GM23338 (cell line): ENCODE results near the gene DPYD. TPM values are rescaled to one million over a fixed set of nuclear protein-coding genes. Genes with fewer than 3 reads are reported as not detected.

Experiments
- ATAC-seq: fragments of 200-7000 bp; cut with Tn5 transposase; 3 replicates; pipeline ENCODE4 v1.9.1; 2020
- DNase-seq: peaks from one replicate; pipeline ENCODE4 v3.0.0-alpha.2; 2015; ENCODE audit warnings: low spot score
- H2AFZ ChIP-seq: fragments of 200-600 bp; sonication (generic); 2 replicates; pipeline ENCODE4 v1.8.0; 2016; ENCODE audit warnings: antibody characterized with exemption, mild to moderate bottlenecking, moderate library complexity
- H3F3A ChIP-seq: fragments of 200-600 bp; sonication (generic); replicated peaks from 2 replicates; pipeline ENCODE4 v1.8.0; 2017; ENCODE audit warnings: antibody characterized with exemption, mixed run types, low read depth
- H3K27ac ChIP-seq: fragments of 200-600 bp; sonication (generic); 2 replicates; pipeline ENCODE4 v1.6.1; 2016; ENCODE audit warnings: low read depth
- H3K27me3 ChIP-seq: fragments of 200-600 bp; sonication (generic); 2 replicates; pipeline ENCODE4 v1.8.0; 2016; ENCODE audit warnings: mild to moderate bottlenecking, mixed run types, moderate library complexity; ENCODE audit not compliant: insufficient read depth
- H3K36me3 ChIP-seq: fragments of 200-600 bp; sonication (generic); 2 replicates; pipeline ENCODE4 v1.8.0; 2016; ENCODE audit warnings: mild to moderate bottlenecking; ENCODE audit not compliant: insufficient read depth
- H3K4me1 ChIP-seq: fragments of 200-600 bp; sonication (generic); 2 replicates; pipeline ENCODE4 v1.8.0; 2016; ENCODE audit warnings: mild to moderate bottlenecking, moderate library complexity; ENCODE audit not compliant: insufficient read depth
- H3K4me2 ChIP-seq: fragments of 200-600 bp; sonication (generic); 2 replicates; pipeline ENCODE4 v1.7.1; 2017; ENCODE audit warnings: mixed run types
- H3K4me3 ChIP-seq: fragments of 200-600 bp; sonication (generic); 2 replicates; pipeline ENCODE4 v1.6.1; 2016; ENCODE audit warnings: mixed run types
- H3K79me2 ChIP-seq: fragments of 200-600 bp; sonication (generic); replicated peaks from 2 replicates; pipeline ENCODE4 v1.8.0; 2017; ENCODE audit warnings: mild to moderate bottlenecking; ENCODE audit not compliant: insufficient read depth
- H3K9me2 ChIP-seq: fragments of 200-600 bp; sonication (generic); 2 replicates; pipeline ENCODE4 v1.8.0; 2017; ENCODE audit not compliant: insufficient read depth
- H4K20me1 ChIP-seq: fragments of 200-600 bp; sonication (generic); replicated peaks from 2 replicates; pipeline ENCODE4 v1.8.0; 2017; ENCODE audit warnings: mild to moderate bottlenecking; ENCODE audit not compliant: insufficient read depth
- H3K27ac Mint-ChIP-seq: 2 replicates; pipeline ENCODE4 v1.8.0; 2020; ENCODE audit warnings: inconsistent platforms, mild to moderate bottlenecking, moderate library complexity, mixed read lengths
- H3K27me3 Mint-ChIP-seq: 3 replicates; pipeline ENCODE4 v1.8.0; 2022; ENCODE audit warnings: low read depth, mild to moderate bottlenecking, moderate library complexity, mixed read lengths, inconsistent platforms; ENCODE audit not compliant: insufficient read depth, poor library complexity
- H3K36me3 Mint-ChIP-seq: 3 replicates; pipeline ENCODE4 v1.8.0; 2021; ENCODE audit warnings: low read depth, mild to moderate bottlenecking, inconsistent platforms, moderate library complexity, mixed read lengths
- H3K4me1 Mint-ChIP-seq: 3 replicates; pipeline ENCODE4 v1.8.0; 2020; ENCODE audit warnings: mild to moderate bottlenecking, inconsistent platforms, mixed read lengths
- H3K4me3 Mint-ChIP-seq: 3 replicates; pipeline ENCODE4 v1.8.0; 2021; ENCODE audit warnings: moderate library complexity, mild to moderate bottlenecking, inconsistent platforms, mixed read lengths
- H3K9me3 Mint-ChIP-seq: 3 replicates; pipeline ENCODE4 v1.8.0; 2020; ENCODE audit warnings: moderate library complexity, mild to moderate bottlenecking, inconsistent platforms, mixed read lengths
- CREB1 ChIP-seq: fragments of 250-450 bp; sonication (Bioruptor Pico); IDR thresholded peaks from 2 replicates; pipeline ENCODE4 v1.5.0; 2020; ENCODE audit warnings: low read depth, mild to moderate bottlenecking, moderate library complexity
- EZH2phosphoT487 ChIP-seq: fragments of 200-600 bp; sonication (generic); IDR thresholded peaks from one replicate; pipeline ENCODE4 v1.8.1; 2018; ENCODE audit warnings: antibody characterized with exemption; ENCODE audit not compliant: unreplicated experiment
- JUNB ChIP-seq: IDR thresholded peaks from one replicate; pipeline ENCODE4 v1.6.1; 2016; ENCODE audit warnings: antibody characterized with exemption; ENCODE audit not compliant: unreplicated experiment
- NANOG ChIP-seq: IDR thresholded peaks from 2 replicates; pipeline ENCODE4 v1.6.1; 2016; ENCODE audit warnings: antibody characterized with exemption, borderline replicate concordance
- POLR2AphosphoS5 ChIP-seq: IDR thresholded peaks from 2 replicates; pipeline ENCODE4 v1.6.1; 2016; ENCODE audit warnings: antibody characterized with exemption, low read depth
- STAT1 ChIP-seq: IDR thresholded peaks from one replicate; pipeline ENCODE4 v1.6.1; 2016; ENCODE audit warnings: antibody characterized with exemption; ENCODE audit not compliant: unreplicated experiment
- ZNF114 ChIP-seq: fragments of 250-450 bp; sonication (Bioruptor Pico); IDR thresholded peaks from 2 replicates; pipeline ENCODE4 v1.5.0; 2020; ENCODE audit warnings: mild to moderate bottlenecking, moderate library complexity
- ZNF331 ChIP-seq: fragments of 250-450 bp; sonication (Bioruptor Pico); IDR thresholded peaks from 2 replicates; pipeline ENCODE4 v1.5.0; 2020; ENCODE audit warnings: low read depth, mild to moderate bottlenecking, moderate library complexity
- polyA plus RNA-seq: library from polyadenylated mRNA; unstranded; fragments of >200 nt; fragmentation: Nextera tagmentation; extraction: Ambion mirVana; gene quantifications from 2 replicates; pipeline ENCODE4 v1.2.1, GENCODE V29; 2016
- total RNA-seq: library from RNA; depleted of rRNA; stranded (reverse); fragments of >200 nt; shearing (Covaris generic); gene quantifications from 2 replicates; pipeline ENCODE4 v1.2.3, GENCODE V29; 2014
- TF ChIP-seq, protein P1 (sequence below), 2 experiments: fragments of 200-600 bp in 1 of 2; sonication (generic) in 1 of 2; conservative IDR thresholded peaks; 2 replicates each; pipeline versions ENCODE4 v1.5.1 to v1.6.1; 2016 to 2017; ENCODE audit warnings: antibody characterized with exemption in 2 of 2, low read depth in 2 of 2, mild to moderate bottlenecking in 2 of 2, moderate library complexity in 1 of 2
- TF ChIP-seq, protein P2 (sequence below): IDR thresholded peaks from 2 replicates; pipeline ENCODE4 v1.6.1; 2016; ENCODE audit warnings: antibody characterized with exemption

Gene DPYD
- total and polyA plus RNA-seq, 2 experiments from 2014 or later = 0.50 to 1.6 TPM

DNA sequence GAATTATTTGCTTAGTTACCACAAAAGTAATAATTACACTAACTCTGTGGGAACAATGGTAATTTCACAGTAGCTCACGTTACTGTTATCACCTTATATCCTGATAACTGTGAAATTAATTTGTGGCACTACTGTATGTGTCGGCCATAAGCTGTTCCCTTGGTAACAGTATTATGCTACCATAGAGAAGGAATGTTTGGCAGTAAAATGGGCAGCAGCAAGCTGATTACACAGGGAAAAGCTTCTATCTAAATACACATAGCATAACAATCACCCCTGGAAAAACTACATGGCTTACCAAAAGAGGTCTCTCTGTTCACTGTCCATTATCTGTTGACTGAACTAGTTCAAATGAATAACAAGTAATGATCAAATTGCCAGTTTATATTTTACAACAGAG lies 124.1 kb downstream of the DPYD start:
- no peak overlapping the region for H3K4me3 ChIP-seq
- no peaks in the 10 kb centered on the region for H3K27me3 Mint-ChIP-seq
- DNase-seq (no peak), ATAC-seq (no peak)
- TF ChIP-seq, protein P1, sequence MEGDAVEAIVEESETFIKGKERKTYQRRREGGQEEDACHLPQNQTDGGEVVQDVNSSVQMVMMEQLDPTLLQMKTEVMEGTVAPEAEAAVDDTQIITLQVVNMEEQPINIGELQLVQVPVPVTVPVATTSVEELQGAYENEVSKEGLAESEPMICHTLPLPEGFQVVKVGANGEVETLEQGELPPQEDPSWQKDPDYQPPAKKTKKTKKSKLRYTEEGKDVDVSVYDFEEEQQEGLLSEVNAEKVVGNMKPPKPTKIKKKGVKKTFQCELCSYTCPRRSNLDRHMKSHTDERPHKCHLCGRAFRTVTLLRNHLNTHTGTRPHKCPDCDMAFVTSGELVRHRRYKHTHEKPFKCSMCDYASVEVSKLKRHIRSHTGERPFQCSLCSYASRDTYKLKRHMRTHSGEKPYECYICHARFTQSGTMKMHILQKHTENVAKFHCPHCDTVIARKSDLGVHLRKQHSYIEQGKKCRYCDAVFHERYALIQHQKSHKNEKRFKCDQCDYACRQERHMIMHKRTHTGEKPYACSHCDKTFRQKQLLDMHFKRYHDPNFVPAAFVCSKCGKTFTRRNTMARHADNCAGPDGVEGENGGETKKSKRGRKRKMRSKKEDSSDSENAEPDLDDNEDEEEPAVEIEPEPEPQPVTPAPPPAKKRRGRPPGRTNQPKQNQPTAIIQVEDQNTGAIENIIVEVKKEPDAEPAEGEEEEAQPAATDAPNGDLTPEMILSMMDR (conservative IDR thresholded peaks at IDR 0.05; ENCODE audit: low read depth in 2 of 2) = no peak
- no peak for TF ChIP-seq ZNF114 (CRISPR knock-in tag)
- TF ChIP-seq, protein P2, sequence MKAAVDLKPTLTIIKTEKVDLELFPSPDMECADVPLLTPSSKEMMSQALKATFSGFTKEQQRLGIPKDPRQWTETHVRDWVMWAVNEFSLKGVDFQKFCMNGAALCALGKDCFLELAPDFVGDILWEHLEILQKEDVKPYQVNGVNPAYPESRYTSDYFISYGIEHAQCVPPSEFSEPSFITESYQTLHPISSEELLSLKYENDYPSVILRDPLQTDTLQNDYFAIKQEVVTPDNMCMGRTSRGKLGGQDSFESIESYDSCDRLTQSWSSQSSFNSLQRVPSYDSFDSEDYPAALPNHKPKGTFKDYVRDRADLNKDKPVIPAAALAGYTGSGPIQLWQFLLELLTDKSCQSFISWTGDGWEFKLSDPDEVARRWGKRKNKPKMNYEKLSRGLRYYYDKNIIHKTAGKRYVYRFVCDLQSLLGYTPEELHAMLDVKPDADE = no peak
- TF ChIP-seq JUNB = no peak
- no peak for TF ChIP-seq POLR2AphosphoS5
- TF ChIP-seq ZNF331 (CRISPR knock-in tag) = no peak
- TF ChIP-seq EZH2phosphoT487 = no peak
- 0 out of 3 replicates have a peak, but pooled peaks cover 3% of the 10 kb centered on the region for H3K4me1 Mint-ChIP-seq
- no peak overlapping the region for H3K4me2 ChIP-seq
- H3K9me2 ChIP-seq = no peaks in the 10 kb centered on the region
- H3K36me3 ChIP-seq = no peaks in the 10 kb centered on the region
- H3F3A ChIP-seq = no peaks in the 10 kb centered on the region
- H3K4me3 Mint-ChIP-seq = no peak overlapping the region
- H4K20me1 ChIP-seq = no peaks in the 10 kb centered on the region
- H3K9me3 Mint-ChIP-seq = no peaks in the 10 kb centered on the region
- H2AFZ ChIP-seq = no peak overlapping the region
- H3K4me1 ChIP-seq = no peaks in the 10 kb centered on the region
- H3K27me3 ChIP-seq = no peaks in the 10 kb centered on the region
- no peak overlapping the region for H3K27ac ChIP-seq
- H3K27ac Mint-ChIP-seq = no peak overlapping the region
- no peaks in the 10 kb centered on the region for H3K79me2 ChIP-seq
- H3K36me3 Mint-ChIP-seq = no peaks in the 10 kb centered on the region

DNA sequence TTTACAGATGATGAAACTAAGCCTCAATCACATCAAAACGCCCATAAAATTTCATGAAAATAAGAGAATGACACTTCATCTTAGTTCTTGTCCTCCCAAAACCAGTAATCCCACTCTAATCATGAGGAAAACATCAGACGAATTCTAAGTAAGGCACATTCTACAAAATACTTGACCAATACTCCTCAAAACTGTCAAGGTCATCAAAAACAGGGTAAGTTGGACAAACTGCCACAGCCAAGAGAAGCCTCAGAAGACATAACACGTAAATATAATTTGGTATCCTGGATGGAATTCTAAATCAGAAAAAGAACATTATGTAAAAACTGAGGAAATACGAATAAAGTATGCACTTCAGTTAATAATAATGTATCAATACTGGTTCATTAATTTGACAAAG lies 128.2 kb downstream of the DPYD start:
- H4K20me1 ChIP-seq = no peaks in the 10 kb centered on the region
- no peaks in the 10 kb centered on the region for H3K36me3 Mint-ChIP-seq
- no peaks in the 10 kb centered on the region for H3F3A ChIP-seq
- H3K36me3 ChIP-seq = no peaks in the 10 kb centered on the region
- no peaks in the 10 kb centered on the region for H3K9me3 Mint-ChIP-seq
- H3K9me2 ChIP-seq = no peaks in the 10 kb centered on the region
- no peaks in the 10 kb centered on the region for H3K4me1 Mint-ChIP-seq
- no peaks in the 10 kb centered on the region for H3K79me2 ChIP-seq
- TF ChIP-seq NANOG (no peak), JUNB (no peak), POLR2AphosphoS5 (no peak), EZH2phosphoT487 (no peak), STAT1 (no peak), CREB1 (no peak), ZNF114 (CRISPR knock-in tag) (no peak)
- TF ChIP-seq, protein P2 = no peak
- TF ChIP-seq, protein P1 (conservative IDR thresholded peaks at IDR 0.05; ENCODE audit: low read depth in 2 of 2) = no peak
- H3K4me2 ChIP-seq = no peak overlapping the region
- no peak overlapping the region for H3K27ac ChIP-seq
- no peak overlapping the region for H3K4me3 ChIP-seq
- ATAC-seq (no peak), DNase-seq (no peak)
- H3K27ac Mint-ChIP-seq = no peak overlapping the region
- H3K27me3 Mint-ChIP-seq = no peaks in the 10 kb centered on the region
- H2AFZ ChIP-seq = no peak overlapping the region
- no peaks in the 10 kb centered on the region for H3K4me1 ChIP-seq
- H3K27me3 ChIP-seq = no peaks in the 10 kb centered on the region
- no peak overlapping the region for H3K4me3 Mint-ChIP-seq
